GM19035 (cell line): Measurements from ENCODE around the gene EFL1.
"Not testable (repeated sequence)": the region's sequence is repeated elsewhere in the genome, so short reads cannot be mapped to it uniquely, and the experiment has no call there.

Source experiments
- ATAC-seq: cut with Tn5 transposase; IDR thresholded peaks from one replicate; pipeline ENCODE4 v1.9.1; 2021; ENCODE audit not compliant: unreplicated experiment

EFL1 gene

GRCh38 chr15:82282386-82282785 lies 19.9 kb upstream of the EFL1 start:
- ATAC-seq = not testable (repeated sequence)

- ATAC-seq = not testable (repeated sequence)
These were observed 18.7 kb upstream of the EFL1 start for GRCh38 chr15:82281276-82281675.

- ATAC-seq = no peak
These were observed 12.9 kb upstream of the EFL1 start for GRCh38 chr15:82275410-82275809.

GRCh38 chr15:82272154-82272553 lies 9.6 kb upstream of the EFL1 start:
- no peak for ATAC-seq

- ATAC-seq = not testable (repeated sequence)
These were observed 5.9 kb upstream of the EFL1 start for GRCh38 chr15:82268454-82268853.

- ATAC-seq = not testable (repeated sequence)
These were observed 4.6 kb upstream of the EFL1 start for GRCh38 chr15:82267137-82267536.

GRCh38 chr15:82263350-82263749 lies 816 bp upstream of the EFL1 start:
- ATAC-seq = no peak

GRCh38 chr15:82261566-82262421 lies 740 bp downstream of the EFL1 start:
- peak; percentile 26 for ATAC-seq

GRCh38 chr15:82248261-82248660 lies 14.3 kb downstream of the EFL1 start:
- ATAC-seq = not testable (repeated sequence)

GRCh38 chr15:82245956-82246355 lies 16.6 kb downstream of the EFL1 start:
- not testable (repeated sequence) for ATAC-seq

- ATAC-seq = not testable (repeated sequence)
These were observed 18.9 kb downstream of the EFL1 start for GRCh38 chr15:82243644-82244043.

GRCh38 chr15:82241836-82242499 lies 20.6 kb downstream of the EFL1 start:
- not testable (repeated sequence) for ATAC-seq

- no peak for ATAC-seq
These were observed 22.7 kb downstream of the EFL1 start for GRCh38 chr15:82239685-82240391.

- ATAC-seq = not testable (repeated sequence)
These were observed 24.5 kb downstream of the EFL1 start for GRCh38 chr15:82237944-82238534.

- no peak for ATAC-seq
These were observed 30.7 kb downstream of the EFL1 start for GRCh38 chr15:82231842-82232241.

GRCh38 chr15:82231233-82231632 lies 31.3 kb downstream of the EFL1 start:
- ATAC-seq = no peak

GRCh38 chr15:82228750-82229149 lies 33.8 kb downstream of the EFL1 start:
- ATAC-seq = no peak

GRCh38 chr15:82221535-82221934 lies 41.0 kb downstream of the EFL1 start:
- peak; percentile 63 for ATAC-seq

- not testable (repeated sequence) for ATAC-seq
These were observed 46.4 kb downstream of the EFL1 start for GRCh38 chr15:82216092-82216491.

GRCh38 chr15:82212201-82212600 lies 50.3 kb downstream of the EFL1 start:
- not testable (repeated sequence) for ATAC-seq

GRCh38 chr15:82210066-82210597 lies 52.4 kb downstream of the EFL1 start:
- not testable (repeated sequence) for ATAC-seq
